Measurements from ENCODE around the gene CADM1. TPM values are rescaled to one million over a fixed set of nuclear protein-coding genes. Genes with fewer than 3 reads are reported as not detected.

CADM1 gene
- total and polyA plus RNA-seq, 2 experiments from 2014 or later, result 48.4 to 54.3 TPM

DNA sequence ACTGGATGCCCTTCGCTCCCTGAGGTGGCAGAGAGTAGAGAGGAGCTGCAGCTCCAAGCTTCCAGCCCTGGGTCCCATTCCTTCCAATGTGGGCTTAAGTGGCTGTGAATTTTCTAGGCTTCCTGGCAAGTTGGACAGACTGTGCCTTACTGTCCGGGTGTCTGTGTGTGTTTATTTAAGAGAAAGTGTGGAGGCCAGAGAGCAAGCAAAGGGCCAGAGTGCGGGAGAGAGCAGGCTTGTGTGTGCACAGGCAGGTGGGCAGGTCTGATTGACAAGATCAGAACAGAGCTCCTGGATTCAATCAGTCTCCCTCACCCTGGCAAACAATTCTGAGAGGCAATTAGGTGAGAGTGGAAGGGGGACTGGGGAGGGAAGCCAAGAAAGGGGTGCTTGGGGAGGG is 347.0 kb downstream of the CADM1 start:
- DNase-seq (ENCODE audit: low spot score), result no peak
- H3K4me3 ChIP-seq, result no peak overlapping the region
- no peaks in the 10 kb centered on the region for H3K36me3 ChIP-seq (replicated peaks; ENCODE audit: insufficient read depth, low read depth)
- H2AFZ ChIP-seq, result no peak overlapping the region
- H3K4me1 ChIP-seq (ENCODE audit: insufficient read depth), result peaks cover 4% of the 10 kb centered on the region
- no peaks in the 10 kb centered on the region for H3K79me2 ChIP-seq
- H3K9me3 ChIP-seq (ENCODE audit: low read depth), result no peaks in the 10 kb centered on the region
- H3K9me2 ChIP-seq (replicated peaks; ENCODE audit: insufficient read depth), result no peaks in the 10 kb centered on the region
- H3K27me3 ChIP-seq, result peaks cover 8% of the 10 kb centered on the region
- no peak for TF ChIP-seq EZH2phosphoT487 (IDR thresholded peaks at IDR 0.05; ENCODE audit: low read depth, severe bottlenecking, unreplicated experiment)
- TF ChIP-seq EZH2 (IDR thresholded peaks at IDR 0.05; ENCODE audit: borderline replicate concordance), result no peak
- TF ChIP-seq, protein P1, sequence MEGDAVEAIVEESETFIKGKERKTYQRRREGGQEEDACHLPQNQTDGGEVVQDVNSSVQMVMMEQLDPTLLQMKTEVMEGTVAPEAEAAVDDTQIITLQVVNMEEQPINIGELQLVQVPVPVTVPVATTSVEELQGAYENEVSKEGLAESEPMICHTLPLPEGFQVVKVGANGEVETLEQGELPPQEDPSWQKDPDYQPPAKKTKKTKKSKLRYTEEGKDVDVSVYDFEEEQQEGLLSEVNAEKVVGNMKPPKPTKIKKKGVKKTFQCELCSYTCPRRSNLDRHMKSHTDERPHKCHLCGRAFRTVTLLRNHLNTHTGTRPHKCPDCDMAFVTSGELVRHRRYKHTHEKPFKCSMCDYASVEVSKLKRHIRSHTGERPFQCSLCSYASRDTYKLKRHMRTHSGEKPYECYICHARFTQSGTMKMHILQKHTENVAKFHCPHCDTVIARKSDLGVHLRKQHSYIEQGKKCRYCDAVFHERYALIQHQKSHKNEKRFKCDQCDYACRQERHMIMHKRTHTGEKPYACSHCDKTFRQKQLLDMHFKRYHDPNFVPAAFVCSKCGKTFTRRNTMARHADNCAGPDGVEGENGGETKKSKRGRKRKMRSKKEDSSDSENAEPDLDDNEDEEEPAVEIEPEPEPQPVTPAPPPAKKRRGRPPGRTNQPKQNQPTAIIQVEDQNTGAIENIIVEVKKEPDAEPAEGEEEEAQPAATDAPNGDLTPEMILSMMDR (IDR thresholded peaks at IDR 0.05; ENCODE audit: poor library complexity), result no peak
- H3K27ac ChIP-seq, result no peak overlapping the region
- H3K4me2 ChIP-seq, result no peak overlapping the region
- WGBS (ENCODE audit: low lambda C conversion rate, missing lambda C conversion rate), result 61% methylated on average over 3 of the region's 3 CpGs
- no peaks in the 10 kb centered on the region for H4K20me1 ChIP-seq (ENCODE audit: insufficient read depth, poor library complexity, severe bottlenecking)

DNA sequence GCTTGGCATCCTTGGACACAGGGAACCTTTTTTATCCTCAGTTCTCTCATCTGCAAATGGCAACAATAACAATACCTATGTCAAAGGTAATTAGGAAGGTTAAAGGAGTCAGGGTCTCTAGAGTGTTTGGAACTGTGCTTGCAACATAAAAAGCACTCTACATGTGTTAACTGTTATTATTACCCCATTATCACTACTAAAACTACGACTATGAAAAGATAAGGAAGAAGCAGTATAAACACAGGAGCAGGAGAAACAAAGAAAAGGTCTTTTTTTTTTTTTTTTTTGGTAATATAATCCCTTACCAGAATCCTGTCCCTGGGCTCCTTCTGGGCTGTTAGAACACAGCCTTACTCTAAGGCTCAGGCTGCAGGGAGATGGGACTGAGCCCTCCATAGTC is 348.2 kb downstream of the CADM1 start:
- H3K4me2 ChIP-seq, result no peak overlapping the region
- TF ChIP-seq, protein P1 (IDR thresholded peaks at IDR 0.05; ENCODE audit: poor library complexity), result no peak
- TF ChIP-seq EZH2phosphoT487 (IDR thresholded peaks at IDR 0.05; ENCODE audit: low read depth, severe bottlenecking, unreplicated experiment), result no peak
- TF ChIP-seq EZH2 (IDR thresholded peaks at IDR 0.05; ENCODE audit: borderline replicate concordance), result no peak
- peaks cover 8% of the 10 kb centered on the region for H3K27me3 ChIP-seq
- H4K20me1 ChIP-seq (ENCODE audit: insufficient read depth, poor library complexity, severe bottlenecking), result no peaks in the 10 kb centered on the region
- H3K4me3 ChIP-seq, result no peak overlapping the region
- H3K9me2 ChIP-seq (replicated peaks; ENCODE audit: insufficient read depth), result no peaks in the 10 kb centered on the region
- no peak overlapping the region for H3K27ac ChIP-seq
- peaks cover 4% of the 10 kb centered on the region for H3K4me1 ChIP-seq (ENCODE audit: insufficient read depth)
- no peak overlapping the region for H2AFZ ChIP-seq
- H3K79me2 ChIP-seq, result no peaks in the 10 kb centered on the region
- WGBS (ENCODE audit: low lambda C conversion rate, missing lambda C conversion rate), result 16% methylated on average over 1 of the region's 1 CpG
- H3K9me3 ChIP-seq (ENCODE audit: low read depth), result no peaks in the 10 kb centered on the region
- H3K36me3 ChIP-seq (replicated peaks; ENCODE audit: insufficient read depth, low read depth), result no peaks in the 10 kb centered on the region
- DNase-seq (ENCODE audit: low spot score), result no peak

DNA sequence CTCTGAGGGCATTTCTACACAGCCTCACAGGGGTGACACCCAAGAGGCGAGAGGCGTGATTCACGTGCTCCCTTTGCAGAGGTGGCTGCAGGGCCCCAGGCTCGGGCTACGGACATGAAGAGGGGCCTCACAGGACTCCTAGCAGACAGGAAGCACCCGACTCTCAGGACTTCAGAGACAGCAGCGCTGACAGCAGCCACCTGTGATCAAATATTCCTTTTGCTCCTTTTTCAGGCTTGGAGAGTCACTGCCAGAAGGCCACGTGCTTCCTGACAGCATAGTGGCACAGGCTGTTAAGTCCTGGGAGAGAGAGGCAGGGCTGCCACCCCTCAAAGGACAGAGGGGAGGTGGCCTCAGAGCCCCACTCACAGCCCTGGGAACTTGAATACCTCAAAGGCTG is 348.9 kb downstream of the CADM1 start:
- Histone ChIP-seq H3K27ac (no peak overlapping the region), H4K20me1 (ENCODE audit: insufficient read depth, poor library complexity, severe bottlenecking) (no peaks in the 10 kb centered on the region), H3K4me1 (ENCODE audit: insufficient read depth) (peaks cover 4% of the 10 kb centered on the region), H3K79me2 (no peaks in the 10 kb centered on the region), H3K9me2 (replicated peaks; ENCODE audit: insufficient read depth) (no peaks in the 10 kb centered on the region), H3K27me3 (peaks cover 8% of the 10 kb centered on the region), H3K9me3 (ENCODE audit: low read depth) (no peaks in the 10 kb centered on the region), H3K36me3 (replicated peaks; ENCODE audit: insufficient read depth, low read depth) (no peaks in the 10 kb centered on the region), H2AFZ (no peak overlapping the region), H3K4me3 (no peak overlapping the region), H3K4me2 (no peak overlapping the region)
- TF ChIP-seq EZH2 (IDR thresholded peaks at IDR 0.05; ENCODE audit: borderline replicate concordance), result no peak
- TF ChIP-seq EZH2phosphoT487 (IDR thresholded peaks at IDR 0.05; ENCODE audit: low read depth, severe bottlenecking, unreplicated experiment), result no peak
- TF ChIP-seq, protein P1 (IDR thresholded peaks at IDR 0.05; ENCODE audit: poor library complexity), result no peak
- no peak for DNase-seq (ENCODE audit: low spot score)
- WGBS (ENCODE audit: low lambda C conversion rate, missing lambda C conversion rate), result 89% methylated on average over 8 of the region's 8 CpGs

DNA sequence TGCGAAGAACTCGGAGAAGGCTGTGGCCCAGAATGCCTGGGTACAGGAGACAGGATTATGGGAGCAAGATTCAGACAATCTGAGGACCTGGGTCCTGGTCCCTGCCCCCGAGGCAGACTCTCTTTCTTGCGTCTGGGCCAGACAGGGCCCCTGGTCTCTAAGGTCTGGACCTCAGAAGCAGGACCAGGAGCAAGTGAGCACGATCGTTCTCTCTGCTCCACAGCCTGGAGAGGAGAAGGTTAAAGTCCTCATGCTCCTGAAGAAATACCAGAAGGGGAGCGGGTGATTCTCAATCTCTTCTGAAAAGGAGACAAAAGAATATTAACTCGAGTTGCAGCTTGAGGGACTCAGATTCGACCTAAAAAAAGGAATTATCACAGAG is 349.9 kb downstream of the CADM1 start:
- DNase-seq (ENCODE audit: low spot score), result no peak
- H3K27ac ChIP-seq, result no peak overlapping the region
- H2AFZ ChIP-seq, result no peak overlapping the region
- no peaks in the 10 kb centered on the region for H4K20me1 ChIP-seq (ENCODE audit: insufficient read depth, poor library complexity, severe bottlenecking)
- peaks cover 4% of the 10 kb centered on the region for H3K4me1 ChIP-seq (ENCODE audit: insufficient read depth)
- H3K36me3 ChIP-seq (replicated peaks; ENCODE audit: insufficient read depth, low read depth), result no peaks in the 10 kb centered on the region
- H3K4me2 ChIP-seq, result no peak overlapping the region
- 97% methylated on average over 9 of the region's 9 CpGs for WGBS (ENCODE audit: low lambda C conversion rate, missing lambda C conversion rate)
- peaks cover 8% of the 10 kb centered on the region for H3K27me3 ChIP-seq
- H3K79me2 ChIP-seq, result no peaks in the 10 kb centered on the region
- H3K9me2 ChIP-seq (replicated peaks; ENCODE audit: insufficient read depth), result no peaks in the 10 kb centered on the region
- H3K9me3 ChIP-seq (ENCODE audit: low read depth), result no peaks in the 10 kb centered on the region
- no peak for TF ChIP-seq EZH2 (IDR thresholded peaks at IDR 0.05; ENCODE audit: borderline replicate concordance)
- TF ChIP-seq, protein P1 (IDR thresholded peaks at IDR 0.05; ENCODE audit: poor library complexity), result no peak
- TF ChIP-seq EZH2phosphoT487 (IDR thresholded peaks at IDR 0.05; ENCODE audit: low read depth, severe bottlenecking, unreplicated experiment), result no peak
- H3K4me3 ChIP-seq, result no peak overlapping the region
